HepG2 (cell line): ENCODE data around the gene MFAP4. TPM values are rescaled to one million over a fixed set of nuclear protein-coding genes. Genes with fewer than 3 reads are reported as not detected.

Experiments
- CEBPB ChIP-seq: IDR thresholded peaks from 2 replicates; pipeline ENCODE4 v1.6.1; 2011; ENCODE audit warnings: low read depth, low read length, improper control_type of control experiment, borderline replicate concordance
- DMTF1 ChIP-seq: sonication (generic); formaldehyde crosslinking; IDR thresholded peaks from 2 replicates; pipeline ENCODE4 v1.4.0; 2020; ENCODE audit warnings: mild to moderate bottlenecking, missing genetic modification reagents
- ERF ChIP-seq: IDR thresholded peaks from 2 replicates; pipeline ENCODE4 v1.6.1; 2018; ENCODE audit warnings: missing biosample characterization, missing genetic modification reagents
- HNF1B ChIP-seq: sonication (generic); formaldehyde crosslinking; IDR thresholded peaks from 2 replicates; pipeline ENCODE4 v1.5.1; 2020; ENCODE audit warnings: mild to moderate bottlenecking, moderate library complexity, missing genetic modification reagents
- KLF6 ChIP-seq: IDR thresholded peaks from 2 replicates; pipeline ENCODE4 v1.8.0; 2016; ENCODE audit warnings: missing biosample characterization, missing genetic modification reagents
- MYNN ChIP-seq: sonication (generic); formaldehyde crosslinking; IDR thresholded peaks from 2 replicates; pipeline ENCODE4 v1.4.0; 2020; ENCODE audit warnings: mild to moderate bottlenecking, low read depth, missing genetic modification reagents
- ONECUT2 ChIP-seq: sonication (generic); formaldehyde crosslinking; IDR thresholded peaks from 2 replicates; pipeline ENCODE4 v1.4.0; 2020; ENCODE audit warnings: missing genetic modification reagents
- SALL2 ChIP-seq: sonication (generic); formaldehyde crosslinking; IDR thresholded peaks from 2 replicates; pipeline ENCODE4 v1.8.1; 2023; ENCODE audit warnings: mild to moderate bottlenecking, missing genetic modification reagents, inconsistent platforms
- SRSF4 ChIP-seq: fragments of 200-400 bp; formaldehyde crosslinking; IDR thresholded peaks from one replicate; pipeline ENCODE4 v1.6.1; 2018; ENCODE audit warnings: mild to moderate bottlenecking, low read depth, low read length, moderate library complexity; ENCODE audit not compliant: poor library complexity, severe bottlenecking
- TRAFD1 ChIP-seq: sonication (generic); formaldehyde crosslinking; IDR thresholded peaks from 2 replicates; pipeline ENCODE4 v1.5.1; 2020; ENCODE audit warnings: missing genetic modification reagents, mild to moderate bottlenecking, borderline replicate concordance
- ZBTB21 ChIP-seq: sonication (generic); formaldehyde crosslinking; IDR thresholded peaks from 2 replicates; pipeline ENCODE4 v1.4.0; 2020; ENCODE audit warnings: missing genetic modification reagents
- ZBTB38 ChIP-seq: sonication (generic); formaldehyde crosslinking; IDR thresholded peaks from 2 replicates; pipeline ENCODE4 v1.5.1; 2020; ENCODE audit warnings: mild to moderate bottlenecking, missing genetic modification reagents
- ZFX ChIP-seq: sonication (generic); formaldehyde crosslinking; IDR thresholded peaks from 2 replicates; pipeline ENCODE4 v1.4.0; 2020; ENCODE audit warnings: mild to moderate bottlenecking, low read depth, missing genetic modification reagents, moderate library complexity
- ZMYM4 ChIP-seq: sonication (generic); formaldehyde crosslinking; IDR thresholded peaks from 2 replicates; pipeline ENCODE4 v1.8.1; 2023; ENCODE audit warnings: mild to moderate bottlenecking, missing genetic modification reagents
- ZNF337 ChIP-seq: sonication (generic); formaldehyde crosslinking; IDR thresholded peaks from 2 replicates; pipeline ENCODE4 v1.5.1; 2020; ENCODE audit warnings: missing genetic modification reagents, low read depth, mild to moderate bottlenecking, borderline replicate concordance
- ZNF446 ChIP-seq: sonication (generic); formaldehyde crosslinking; IDR thresholded peaks from 2 replicates; pipeline ENCODE4 v1.5.0; 2020; ENCODE audit warnings: mild to moderate bottlenecking, missing genetic modification reagents
- ZNF563 ChIP-seq: sonication (generic); formaldehyde crosslinking; IDR thresholded peaks from 2 replicates; pipeline ENCODE4 v1.8.0; 2022; ENCODE audit warnings: mild to moderate bottlenecking, moderate library complexity, missing genetic modification reagents
- ZNF589 ChIP-seq: sonication (generic); formaldehyde crosslinking; conservative IDR thresholded peaks from 2 replicates; pipeline ENCODE4 v1.8.0; 2022; ENCODE audit warnings: mild to moderate bottlenecking, moderate library complexity, missing genetic modification reagents
- ZNF597 ChIP-seq: sonication (generic); formaldehyde crosslinking; IDR thresholded peaks from 2 replicates; pipeline ENCODE4 v1.5.0; 2020; ENCODE audit warnings: missing genetic modification reagents
- ZNF879 ChIP-seq: sonication (generic); formaldehyde crosslinking; IDR thresholded peaks from 2 replicates; pipeline ENCODE4 v1.8.1; 2023; ENCODE audit warnings: missing genetic modification reagents
- ZSCAN20 ChIP-seq: sonication (generic); formaldehyde crosslinking; IDR thresholded peaks from 2 replicates; pipeline ENCODE4 v1.4.0; 2020; ENCODE audit warnings: missing genetic modification reagents, mild to moderate bottlenecking, borderline replicate concordance
- ZSCAN22 ChIP-seq: sonication (generic); formaldehyde crosslinking; IDR thresholded peaks from 2 replicates; pipeline ENCODE4 v1.4.0; 2020; ENCODE audit warnings: mild to moderate bottlenecking, missing genetic modification reagents
- polyA plus RNA-seq, 8 experiments: library from polyadenylated mRNA; depleted of rRNA in 3 of 8; stranded (reverse) in 7 of 8; unstranded in 1 of 8; fragments of >200 nt; fragmentation: Illumina TruSeq in 4 of 8; extraction: Trizol in 4 of 8; gene quantifications; 2 replicates each; pipeline versions ENCODE4 v1.2.1 to v1.2.3, GENCODE V29; 2011 to 2016; ENCODE audit warnings: low read depth in 4 of 8, missing spikeins in 1 of 8, mixed read lengths in 1 of 8; ENCODE audit not compliant: insufficient read depth in 1 of 8
- total RNA-seq, 5 experiments: library from RNA; depleted of rRNA; stranded (reverse); fragments of >200 nt; fragmentation: Illumina TruSeq; extraction: Trizol; gene quantifications; 2 replicates each; pipeline ENCODE4 v1.2.3, GENCODE V29; 2016; ENCODE audit warnings: low read depth in 1 of 5

MFAP4 gene
- total and polyA plus RNA-seq, 2 of the 13 experiments (the other 11 are each of a cell fraction or from before 2014, with no cell fraction given) = 0.08 TPM; not detected in 1

- TF ChIP-seq HNF1B (CRISPR knock-in tag) (peak; percentile 93), ERF (CRISPR knock-in tag) (peak; percentile 71), ZBTB21 (CRISPR knock-in tag) (0 out of 2 replicates have a peak, but pooled peaks have one; percentile 5), ZNF446 (0 out of 2 replicates have a peak, but pooled peaks have one; percentile 28), ZSCAN22 (CRISPR knock-in tag) (no peak), SALL2 (CRISPR knock-in tag) (0 out of 2 replicates have a peak, but pooled peaks have one; percentile 53), ZNF597 (CRISPR knock-in tag) (no peak), ZNF337 (CRISPR knock-in tag) (no peak; the same call in 1 of the 2 replicates), TRAFD1 (CRISPR knock-in tag) (peak; percentile 65; the same call in 1 of the 2 replicates), ZBTB38 (peak; percentile 57; the same call in 1 of the 2 replicates), DMTF1 (CRISPR knock-in tag) (no peak), MYNN (CRISPR knock-in tag) (no peak), ZMYM4 (CRISPR knock-in tag) (no peak; the same call in none of the 2 replicates), ONECUT2 (CRISPR knock-in tag) (0 out of 2 replicates have a peak, but pooled peaks have one; percentile 21), ZNF563 (CRISPR knock-in tag) (peak; percentile 80; the same call in 1 of the 2 replicates), ZNF589 (CRISPR knock-in tag) (0 out of 2 replicates have a peak, but pooled peaks have one; percentile 17), ZNF879 (CRISPR knock-in tag) (no peak), KLF6 (CRISPR knock-in tag) (no peak), CEBPB (no peak), ZFX (CRISPR knock-in tag) (peak; percentile 37), ZSCAN20 (CRISPR knock-in tag) (0 out of 2 replicates have a peak, but pooled peaks have one; percentile 15), SRSF4 (no peak)
These were observed 9.2 kb downstream of the MFAP4 start (continued) for GRCh38 chr17:19377602-19378415.
